ENCODE results near the gene CPE.

The CPE gene

DNA sequence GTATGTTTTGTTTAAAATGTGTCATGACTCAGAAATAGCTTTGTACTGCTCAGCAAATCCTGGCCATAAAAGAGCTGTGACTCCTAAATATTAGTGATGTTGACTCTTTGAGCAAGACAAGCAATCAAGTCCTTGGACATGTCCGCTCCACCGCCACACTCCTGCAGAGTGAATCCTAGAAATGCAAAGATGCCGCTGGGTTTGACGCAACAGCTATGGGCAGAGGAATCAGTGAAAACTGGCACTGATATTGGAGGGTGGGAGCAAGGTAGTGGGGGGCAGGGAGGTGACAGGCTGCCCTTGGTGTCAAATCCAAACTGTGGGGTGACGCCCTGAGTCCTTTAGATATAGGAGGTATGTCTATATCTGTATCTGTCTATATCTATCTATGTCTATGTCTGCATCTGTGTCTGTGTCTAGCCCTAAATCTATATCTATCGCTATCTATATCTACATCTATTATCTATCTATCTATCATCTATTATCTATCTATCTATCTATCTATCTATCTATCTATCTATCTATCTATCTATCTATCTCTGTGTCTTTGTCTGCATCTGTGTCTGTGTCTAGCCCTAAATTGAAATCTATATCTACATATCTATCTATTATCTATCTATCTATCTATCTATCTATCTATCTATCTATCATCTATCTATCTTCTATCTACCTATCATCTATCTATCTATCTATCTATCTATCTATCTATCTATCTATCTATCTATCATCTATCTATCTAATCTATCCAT lies 129.7 kb downstream of the CPE start:
- no peak overlapping the region for H3K9ac ChIP-seq (ENCODE audit: low read length)
- no peaks in the 10 kb centered on the region for H3K9me3 ChIP-seq (ENCODE audit: low read length)
- no peak overlapping the region for H3K4me2 ChIP-seq (ENCODE audit: low read length)
- no peaks in the 10 kb centered on the region for H3K4me1 ChIP-seq (ENCODE audit: insufficient read depth, low read length, severe bottlenecking)
- no peaks in the 10 kb centered on the region for H3K9me2 ChIP-seq (ENCODE audit: low read depth, low read length)
- TF ChIP-seq, protein P1, sequence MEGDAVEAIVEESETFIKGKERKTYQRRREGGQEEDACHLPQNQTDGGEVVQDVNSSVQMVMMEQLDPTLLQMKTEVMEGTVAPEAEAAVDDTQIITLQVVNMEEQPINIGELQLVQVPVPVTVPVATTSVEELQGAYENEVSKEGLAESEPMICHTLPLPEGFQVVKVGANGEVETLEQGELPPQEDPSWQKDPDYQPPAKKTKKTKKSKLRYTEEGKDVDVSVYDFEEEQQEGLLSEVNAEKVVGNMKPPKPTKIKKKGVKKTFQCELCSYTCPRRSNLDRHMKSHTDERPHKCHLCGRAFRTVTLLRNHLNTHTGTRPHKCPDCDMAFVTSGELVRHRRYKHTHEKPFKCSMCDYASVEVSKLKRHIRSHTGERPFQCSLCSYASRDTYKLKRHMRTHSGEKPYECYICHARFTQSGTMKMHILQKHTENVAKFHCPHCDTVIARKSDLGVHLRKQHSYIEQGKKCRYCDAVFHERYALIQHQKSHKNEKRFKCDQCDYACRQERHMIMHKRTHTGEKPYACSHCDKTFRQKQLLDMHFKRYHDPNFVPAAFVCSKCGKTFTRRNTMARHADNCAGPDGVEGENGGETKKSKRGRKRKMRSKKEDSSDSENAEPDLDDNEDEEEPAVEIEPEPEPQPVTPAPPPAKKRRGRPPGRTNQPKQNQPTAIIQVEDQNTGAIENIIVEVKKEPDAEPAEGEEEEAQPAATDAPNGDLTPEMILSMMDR (IDR thresholded peaks at IDR 0.05; ENCODE audit: low read length) = no peak
- TF ChIP-seq EZH2 (IDR thresholded peaks at IDR 0.05; ENCODE audit: borderline replicate concordance, low read length) = no peak
- H4K20me1 ChIP-seq (ENCODE audit: insufficient read depth, low read length) = no peaks in the 10 kb centered on the region
- no peaks in the 10 kb centered on the region; the same call in 1 of the 2 replicates for H3K27me3 ChIP-seq (ENCODE audit: insufficient read depth, low read length)
- no peak overlapping the region for H3K4me3 ChIP-seq (ENCODE audit: low read depth, low read length, poor library complexity, severe bottlenecking)
- H3F3A ChIP-seq (ENCODE audit: insufficient read depth, low read length) = no peaks in the 10 kb centered on the region
- H2AFZ ChIP-seq (ENCODE audit: low read length) = no peak overlapping the region
- no peaks in the 10 kb centered on the region for H3K36me3 ChIP-seq (ENCODE audit: insufficient read depth, low read length)
- H3K79me2 ChIP-seq (ENCODE audit: insufficient read depth, low read length) = no peaks in the 10 kb centered on the region
- H3K27ac ChIP-seq (ENCODE audit: low read depth, low read length, poor library complexity, severe bottlenecking) = no peak overlapping the region

DNA sequence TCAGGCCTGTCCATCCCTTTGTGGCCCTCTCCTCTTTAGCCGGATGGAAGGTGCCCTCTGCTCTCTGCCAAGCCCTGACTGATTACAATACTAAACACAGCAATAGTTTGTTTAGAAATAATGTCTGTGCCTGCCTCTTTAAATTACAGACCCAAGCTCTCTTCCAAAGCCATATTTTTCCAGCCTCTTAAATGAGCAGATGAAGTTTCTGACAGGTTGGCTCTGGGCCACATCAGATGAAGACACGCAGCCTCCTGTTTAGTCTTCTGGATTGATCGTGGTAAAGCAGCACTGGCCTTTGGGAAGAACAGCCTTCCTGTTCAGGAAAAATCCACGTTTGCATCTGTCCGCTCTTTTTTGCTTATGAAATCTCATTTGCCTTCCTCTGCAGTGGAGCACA lies 133.6 kb downstream of the CPE start:
- Histone ChIP-seq H2AFZ (ENCODE audit: low read length) (no peak overlapping the region), H3K79me2 (ENCODE audit: insufficient read depth, low read length) (no peaks in the 10 kb centered on the region), H3F3A (ENCODE audit: insufficient read depth, low read length) (no peaks in the 10 kb centered on the region), H3K9me3 (ENCODE audit: low read length) (no peaks in the 10 kb centered on the region), H3K9ac (ENCODE audit: low read length) (no peak overlapping the region), H3K27me3 (ENCODE audit: insufficient read depth, low read length) (no peaks in the 10 kb centered on the region; the same call in 1 of the 2 replicates), H4K20me1 (ENCODE audit: insufficient read depth, low read length) (no peaks in the 10 kb centered on the region), H3K36me3 (ENCODE audit: insufficient read depth, low read length) (no peaks in the 10 kb centered on the region), H3K4me2 (ENCODE audit: low read length) (no peak overlapping the region), H3K4me1 (ENCODE audit: insufficient read depth, low read length, severe bottlenecking) (no peaks in the 10 kb centered on the region), H3K27ac (ENCODE audit: low read depth, low read length, poor library complexity, severe bottlenecking) (no peak overlapping the region), H3K9me2 (ENCODE audit: low read depth, low read length) (no peaks in the 10 kb centered on the region), H3K4me3 (ENCODE audit: low read depth, low read length, poor library complexity, severe bottlenecking) (no peak overlapping the region)
- TF ChIP-seq EZH2 (IDR thresholded peaks at IDR 0.05; ENCODE audit: borderline replicate concordance, low read length) = no peak
- TF ChIP-seq, protein P1 (IDR thresholded peaks at IDR 0.05; ENCODE audit: low read length) = no peak

DNA sequence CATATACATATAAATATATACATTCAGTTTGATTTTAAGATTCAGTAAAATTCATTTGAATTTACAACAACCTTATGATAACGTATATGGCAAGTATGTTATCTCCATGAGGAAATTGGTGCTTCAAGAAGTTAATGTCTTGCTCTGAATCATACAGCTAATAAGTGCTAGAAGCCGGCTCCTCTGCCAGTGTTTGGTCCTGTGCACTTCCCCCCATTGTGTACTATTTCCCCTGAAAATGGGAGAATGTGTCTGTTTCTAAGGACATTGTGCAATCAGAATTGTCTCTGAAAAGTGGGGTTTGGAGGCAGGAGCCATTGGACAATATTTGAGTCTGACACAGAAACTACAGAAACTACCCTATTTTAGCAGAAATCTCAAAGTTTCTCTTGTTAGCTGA lies 135.9 kb downstream of the CPE start:
- no peak overlapping the region for H3K9ac ChIP-seq (ENCODE audit: low read length)
- no peaks in the 10 kb centered on the region for H3K79me2 ChIP-seq (ENCODE audit: insufficient read depth, low read length)
- TF ChIP-seq EZH2 (IDR thresholded peaks at IDR 0.05; ENCODE audit: borderline replicate concordance, low read length) = no peak
- TF ChIP-seq, protein P1 (IDR thresholded peaks at IDR 0.05; ENCODE audit: low read length) = no peak
- H2AFZ ChIP-seq (ENCODE audit: low read length) = no peak overlapping the region
- no peaks in the 10 kb centered on the region for H3K4me1 ChIP-seq (ENCODE audit: insufficient read depth, low read length, severe bottlenecking)
- H3K4me2 ChIP-seq (ENCODE audit: low read length) = no peak overlapping the region
- H3K27me3 ChIP-seq (ENCODE audit: insufficient read depth, low read length) = no peaks in the 10 kb centered on the region
- H3K9me3 ChIP-seq (ENCODE audit: low read length) = no peaks in the 10 kb centered on the region
- H3K36me3 ChIP-seq (ENCODE audit: insufficient read depth, low read length) = no peaks in the 10 kb centered on the region
- no peaks in the 10 kb centered on the region for H3F3A ChIP-seq (ENCODE audit: insufficient read depth, low read length)
- no peak overlapping the region for H3K4me3 ChIP-seq (ENCODE audit: low read depth, low read length, poor library complexity, severe bottlenecking)
- H4K20me1 ChIP-seq (ENCODE audit: insufficient read depth, low read length) = no peaks in the 10 kb centered on the region
- H3K9me2 ChIP-seq (ENCODE audit: low read depth, low read length) = no peaks in the 10 kb centered on the region
- no peak overlapping the region for H3K27ac ChIP-seq (ENCODE audit: low read depth, low read length, poor library complexity, severe bottlenecking)

Measured in OCI-LY1 (cell line).